Tibial nerve (tissue), 4 donors: ENCODE results near the gene ZBTB3.

Experiments
- EP300 ChIP-seq, 2 donors: sonication (generic); formaldehyde crosslinking; IDR thresholded peaks; one replicate each; pipeline ENCODE4 v1.6.1; 2017; ENCODE audit warnings: antibody characterized with exemption in 2 of 2, mild to moderate bottlenecking in 1 of 2
- POLR2A ChIP-seq, 2 donors: fragments of 450-650 bp; IDR thresholded peaks; one replicate each; pipeline ENCODE4 v1.6.1; 2017; ENCODE audit warnings: antibody characterized with exemption in 2 of 2, mild to moderate bottlenecking in 2 of 2, moderate library complexity in 2 of 2
- TF ChIP-seq, protein P1 (sequence below), 5 experiments: fragments of 200-600 bp in 3 of 5; fragments of 450-650 bp in 2 of 5; sonication (generic) in 3 of 5; IDR thresholded peaks; one replicate each; pipeline ENCODE4 v1.5.1; 2016 to 2019; ENCODE audit warnings: antibody characterized with exemption in 5 of 5, mild to moderate bottlenecking in 3 of 5, moderate library complexity in 2 of 5

DNA sequence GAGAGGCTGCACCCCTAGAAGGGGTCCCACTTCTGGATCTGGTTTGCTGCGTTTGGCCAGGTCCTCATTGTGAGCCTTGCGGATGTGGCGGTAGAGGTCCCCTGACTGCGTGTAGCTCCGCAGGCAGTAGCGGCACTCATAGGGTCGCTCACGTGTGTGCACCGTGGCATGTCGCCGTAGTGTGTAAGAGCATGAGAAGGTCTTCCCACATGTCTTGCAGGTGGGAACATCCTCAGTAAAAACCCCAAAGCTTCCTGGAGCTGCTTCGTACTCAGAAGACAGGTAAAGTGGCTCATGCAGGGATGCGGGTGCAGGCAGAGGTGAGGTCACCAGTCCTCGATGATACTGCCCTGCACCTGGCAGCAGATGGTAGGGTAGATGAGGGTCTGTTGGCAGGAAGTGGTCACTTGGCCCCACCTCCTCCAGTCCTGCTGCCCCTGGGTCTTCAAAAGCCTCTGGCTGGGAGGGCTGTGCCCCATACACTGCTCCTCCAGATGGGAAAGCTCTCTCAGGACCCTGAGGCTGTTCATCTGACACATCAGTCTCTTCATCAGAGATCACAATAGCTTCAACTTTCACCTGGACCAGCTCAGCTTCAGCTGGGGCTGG, 1.7 kb downstream of the ZBTB3 start:
- no peak for TF ChIP-seq POLR2A (IDR thresholded peaks at IDR 0.05)
- TF ChIP-seq, protein P1, sequence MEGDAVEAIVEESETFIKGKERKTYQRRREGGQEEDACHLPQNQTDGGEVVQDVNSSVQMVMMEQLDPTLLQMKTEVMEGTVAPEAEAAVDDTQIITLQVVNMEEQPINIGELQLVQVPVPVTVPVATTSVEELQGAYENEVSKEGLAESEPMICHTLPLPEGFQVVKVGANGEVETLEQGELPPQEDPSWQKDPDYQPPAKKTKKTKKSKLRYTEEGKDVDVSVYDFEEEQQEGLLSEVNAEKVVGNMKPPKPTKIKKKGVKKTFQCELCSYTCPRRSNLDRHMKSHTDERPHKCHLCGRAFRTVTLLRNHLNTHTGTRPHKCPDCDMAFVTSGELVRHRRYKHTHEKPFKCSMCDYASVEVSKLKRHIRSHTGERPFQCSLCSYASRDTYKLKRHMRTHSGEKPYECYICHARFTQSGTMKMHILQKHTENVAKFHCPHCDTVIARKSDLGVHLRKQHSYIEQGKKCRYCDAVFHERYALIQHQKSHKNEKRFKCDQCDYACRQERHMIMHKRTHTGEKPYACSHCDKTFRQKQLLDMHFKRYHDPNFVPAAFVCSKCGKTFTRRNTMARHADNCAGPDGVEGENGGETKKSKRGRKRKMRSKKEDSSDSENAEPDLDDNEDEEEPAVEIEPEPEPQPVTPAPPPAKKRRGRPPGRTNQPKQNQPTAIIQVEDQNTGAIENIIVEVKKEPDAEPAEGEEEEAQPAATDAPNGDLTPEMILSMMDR (IDR thresholded peaks at IDR 0.05): no peak
- no peak for TF ChIP-seq EP300 (IDR thresholded peaks at IDR 0.05)
